Muscle of back (tissue), 13 donors: Measurements from ENCODE around the gene ZFPM1. TPM values are rescaled to one million over a fixed set of nuclear protein-coding genes. Genes with fewer than 3 reads are reported as not detected.
"Not testable (repeated sequence)": the region's sequence is repeated elsewhere in the genome, so short reads cannot be mapped to it uniquely, and the experiment has no call there.

Experiments used
- DNase-seq, 3 donors: peaks; one replicate each; pipeline versions ENCODE4 v3.0.0 to v3.0.0-alpha.2; 2013
- long read RNA-seq, 9 donors: transcript quantifications; one replicate each; lab custom pipeline, GENCODE V29; 2026
- polyA plus RNA-seq, 10 donors: library from polyadenylated mRNA; unstranded; fragments of 120-200 nt; gene quantifications; one replicate each; pipeline ENCODE4 v1.2.1, GENCODE V29; 2013; ENCODE audit not compliant: insufficient read length in 10 of 10

ZFPM1 gene
- 1 to 10 TPM; 1.1 to 2.7 (median 1.3) TPM for polyA plus RNA-seq
- long read RNA-seq, donor 1 = 0 reads
- long read RNA-seq, donor 2, partial matches to known transcripts = 8 of 8 reads
- long read RNA-seq, donor 2, other reads (novel, unspliced or antisense) = 0 of 8 reads
- long read RNA-seq, donor 3 = 0 reads
- long read RNA-seq, donor 4, partial matches to known transcripts = 0 of 1 reads
- long read RNA-seq, donor 4, other reads (novel, unspliced or antisense) = 0 of 1 reads
- long read RNA-seq, donor 5 = 0 reads
- long read RNA-seq, donor 6 = 0 reads
- long read RNA-seq, donor 7 = 0 reads
- long read RNA-seq, donor 8 = 0 reads
- long read RNA-seq, donor 9 = 0 reads

- DNase-seq = no peak
These were observed at the start of gene ZFPM1 for GRCh38 chr16:88453217-88453531. TSS of gene ZFPM1 (plus strand) at chr16:88453280. CDS start at chr16:88453639, 359 bp downstream.

GRCh38 chr16:88403794-88404581 is 49.1 kb upstream of the ZFPM1 start:
- no peak for DNase-seq

GRCh38 chr16:88404769-88405168 is 48.3 kb upstream of the ZFPM1 start:
- DNase-seq = no peak

- DNase-seq = peak; percentile 80 to 95 (median 90)
These were observed 47.6 kb upstream of the ZFPM1 start for GRCh38 chr16:88405216-88406060.

GRCh38 chr16:88406096-88407041 is 46.7 kb upstream of the ZFPM1 start:
- peak in 2 of 3 donors; percentile 42 to 83 for DNase-seq

- DNase-seq = no peak
These were observed 46.0 kb upstream of the ZFPM1 start for GRCh38 chr16:88407042-88407420.

GRCh38 chr16:88407807-88408206 is 45.3 kb upstream of the ZFPM1 start:
- DNase-seq = no peak

GRCh38 chr16:88408561-88409142 is 44.4 kb upstream of the ZFPM1 start:
- DNase-seq = peak in 1 of 3 donors; percentile 70

GRCh38 chr16:88409296-88410065 is 43.6 kb upstream of the ZFPM1 start:
- no peak for DNase-seq

- DNase-seq = not testable (repeated sequence)
These were observed 42.6 kb upstream of the ZFPM1 start for GRCh38 chr16:88410297-88410968.

- DNase-seq = no peak
These were observed 41.0 kb upstream of the ZFPM1 start for GRCh38 chr16:88411951-88412576.

- no peak for DNase-seq
These were observed 40.3 kb upstream of the ZFPM1 start for GRCh38 chr16:88412766-88413165.

GRCh38 chr16:88413231-88413630 is 39.8 kb upstream of the ZFPM1 start:
- DNase-seq = no peak

- DNase-seq = no peak
These were observed 39.4 kb upstream of the ZFPM1 start for GRCh38 chr16:88413631-88414030.

- no peak for DNase-seq
These were observed 38.3 kb upstream of the ZFPM1 start for GRCh38 chr16:88414521-88415380.

- peak in 1 of 3 donors; percentile 20 for DNase-seq
These were observed 37.7 kb upstream of the ZFPM1 start for GRCh38 chr16:88415381-88415705.

- no peak for DNase-seq
These were observed 37.3 kb upstream of the ZFPM1 start for GRCh38 chr16:88415713-88416323.

- no peak for DNase-seq
These were observed 36.4 kb upstream of the ZFPM1 start for GRCh38 chr16:88416686-88417085.
